GM12892 (cell line): ENCODE data around the gene RASA1.

ENCODE experiments used
- POLR2A ChIP-seq: IDR thresholded peaks from 2 replicates; pipeline ENCODE4 v1.6.1; 2011; ENCODE audit warnings: low read depth, low read length, control low read depth
- TAF1 ChIP-seq: IDR thresholded peaks from 2 replicates; pipeline ENCODE4 v1.6.1; 2011; ENCODE audit warnings: low read depth, mild to moderate bottlenecking, control low read depth, low read length, borderline replicate concordance

GRCh38 chr5:87303324-87303723 is 35.6 kb downstream of the RASA1 start:
- no peak for TF ChIP-seq POLR2A
- TF ChIP-seq TAF1: no peak
